Activated CD4-positive, alpha-beta T cell treated with anti-CD3 and anti-CD28 coated beads, Interleukin-2, amount 50 U/mL, for 4 hours (primary cell): Measurements from ENCODE around the gene RNF11.

Experiments used
- DNase-seq, 2 experiments: peaks; one replicate each; pipeline ENCODE4 v3.0.0-alpha.2; 2020

The RNF11 gene

DNA sequence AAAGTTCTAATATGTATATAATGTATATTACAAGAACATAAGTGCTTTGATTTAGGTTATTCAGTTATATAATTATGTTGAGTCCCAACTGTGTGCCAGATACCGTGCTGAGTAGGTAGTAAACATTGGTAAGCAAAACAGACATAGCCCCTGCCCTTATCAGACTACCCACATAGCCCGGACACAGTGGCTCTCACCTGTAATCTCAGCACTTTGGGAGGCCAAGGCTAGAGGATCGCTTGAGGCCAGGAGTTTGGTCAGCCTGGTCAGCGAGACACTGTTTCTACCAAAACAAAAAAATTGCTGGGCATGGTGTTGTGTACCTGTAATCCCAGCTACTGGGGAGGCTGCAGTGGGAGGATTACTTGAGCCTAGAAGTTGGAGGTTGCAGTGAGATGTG is 30.7 kb downstream of the RNF11 start:
- DNase-seq, result no peak

DNA sequence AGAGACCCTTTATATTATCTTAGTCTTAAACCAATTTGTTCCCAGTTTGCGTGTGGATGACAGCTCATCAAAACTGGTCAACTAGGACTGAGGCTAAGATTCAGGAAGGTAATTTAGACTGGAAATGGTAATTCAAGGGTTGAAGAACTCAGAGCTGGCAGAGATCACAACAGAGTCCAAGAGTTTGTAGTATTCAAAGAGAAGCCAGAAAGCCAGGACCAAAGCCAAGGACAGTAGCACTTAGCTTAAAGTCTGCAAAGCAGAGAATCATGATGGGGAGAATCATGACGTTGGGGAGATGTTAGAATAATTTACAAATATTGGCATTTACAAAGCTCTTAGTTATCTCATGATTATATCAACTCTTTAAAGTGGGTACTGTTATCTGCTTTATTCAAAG is 32.6 kb downstream of the RNF11 start:
- DNase-seq, result no peak

DNA sequence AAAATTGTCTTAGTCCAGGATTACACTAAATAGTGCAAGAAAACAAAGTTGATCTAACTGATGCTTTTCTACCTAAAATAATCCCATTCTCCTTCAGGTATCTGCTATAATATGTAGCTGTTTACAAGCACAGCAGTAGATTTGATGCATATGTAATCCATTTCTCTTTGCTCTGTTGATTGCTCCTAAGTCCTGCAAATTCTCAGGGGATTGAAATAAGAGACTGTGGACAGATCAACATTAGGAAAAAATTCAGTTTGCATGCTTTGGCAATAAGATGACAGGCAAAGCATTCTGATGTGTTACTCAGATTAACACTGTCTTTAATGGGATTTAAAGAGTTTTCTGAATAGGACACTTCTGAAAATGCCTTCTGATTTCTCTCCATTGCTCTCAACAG is 34.7 kb downstream of the RNF11 start:
- no peak for DNase-seq

DNA sequence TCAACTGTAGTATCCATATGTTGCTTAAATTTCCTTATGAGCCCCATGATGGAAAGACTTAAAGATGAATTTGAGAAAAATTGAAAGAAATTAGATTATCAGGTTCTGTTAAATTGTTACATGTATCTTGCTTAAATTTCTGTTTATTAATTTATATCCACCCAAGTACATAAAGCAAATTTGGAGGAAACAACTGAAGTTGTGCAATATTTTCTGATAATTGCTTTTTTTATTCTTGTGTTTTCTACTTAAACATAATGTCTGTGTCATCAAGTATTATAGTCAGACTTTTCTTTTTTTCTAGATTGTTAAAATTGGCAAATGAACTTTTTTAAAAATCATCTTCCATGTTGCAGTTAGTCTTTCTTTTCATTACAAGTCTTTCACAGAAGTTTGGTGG is 36.8 kb downstream of the RNF11 start:
- DNase-seq, result no peak

DNA sequence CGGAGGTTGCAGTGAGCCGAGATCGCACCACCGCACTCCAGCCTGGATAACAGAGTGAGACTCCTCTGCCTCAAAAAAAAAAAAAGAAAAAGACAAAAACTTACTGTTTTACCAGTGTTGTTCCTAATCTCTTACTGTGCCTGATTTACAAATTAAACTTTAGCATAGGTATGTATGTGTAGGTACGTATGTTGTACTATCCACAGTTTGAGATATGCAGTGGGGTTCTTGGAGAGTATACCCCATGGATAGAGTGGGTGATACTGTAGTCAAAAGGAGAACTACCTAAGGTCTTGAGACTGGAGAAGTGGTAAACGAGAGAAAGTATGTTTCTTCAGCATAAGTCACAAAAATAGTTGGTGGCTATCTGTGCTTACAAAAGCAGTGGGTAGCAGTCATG is 38.6 kb downstream of the RNF11 start:
- DNase-seq, result no peak

DNA sequence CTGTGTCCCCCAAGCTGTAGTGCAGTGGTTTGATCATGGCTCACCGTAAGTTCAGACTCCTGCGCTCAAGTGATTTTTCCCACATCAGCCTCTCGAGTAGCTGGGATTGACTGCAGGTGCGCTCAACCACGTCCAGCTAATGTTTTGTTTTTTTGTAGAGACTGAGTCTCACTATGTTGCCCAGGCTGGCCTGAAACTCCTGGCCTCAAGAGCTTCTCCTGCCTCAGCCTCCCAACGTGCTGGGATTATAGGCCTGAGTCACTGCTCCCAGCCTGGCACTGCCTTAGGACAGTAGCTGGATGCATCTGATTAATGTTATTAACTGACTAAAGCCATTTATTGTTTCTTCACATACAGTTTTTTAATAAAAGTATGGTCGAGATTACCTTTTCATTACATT is 40.2 kb downstream of the RNF11 start:
- DNase-seq, result no peak

DNA sequence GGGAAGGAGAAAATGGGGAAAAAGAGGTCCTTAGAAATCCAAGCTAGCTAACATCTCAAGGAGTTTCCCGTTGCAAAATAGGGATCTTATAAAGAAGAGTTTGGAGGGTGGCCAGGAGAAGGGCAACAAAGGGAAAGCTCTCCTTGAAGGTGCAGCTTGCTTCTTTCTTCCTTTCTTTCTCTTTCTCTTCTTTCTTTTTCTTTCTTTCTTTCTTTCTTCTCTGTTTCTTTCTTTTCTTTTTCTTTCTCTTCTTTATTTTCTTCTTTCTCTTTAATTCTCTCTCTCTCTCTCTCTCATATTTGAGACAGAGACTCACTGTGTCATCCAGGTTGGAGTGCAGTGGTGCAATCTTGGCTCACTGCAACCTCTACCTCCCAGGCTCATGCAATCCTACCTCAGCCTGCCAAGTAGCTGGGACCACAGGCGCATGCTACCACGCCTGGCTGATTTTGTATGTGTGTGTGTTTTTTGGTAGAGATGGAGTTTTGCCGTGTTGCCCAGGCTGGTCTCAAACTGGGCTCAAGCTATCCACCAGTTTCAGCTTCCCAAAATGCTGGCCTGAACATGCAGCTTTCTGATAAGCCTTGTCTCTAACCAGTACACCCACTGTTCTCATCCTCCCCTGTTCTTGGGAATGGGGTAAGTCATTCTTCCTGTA is 44.4 kb downstream of the RNF11 start:
- no peak for DNase-seq

DNA sequence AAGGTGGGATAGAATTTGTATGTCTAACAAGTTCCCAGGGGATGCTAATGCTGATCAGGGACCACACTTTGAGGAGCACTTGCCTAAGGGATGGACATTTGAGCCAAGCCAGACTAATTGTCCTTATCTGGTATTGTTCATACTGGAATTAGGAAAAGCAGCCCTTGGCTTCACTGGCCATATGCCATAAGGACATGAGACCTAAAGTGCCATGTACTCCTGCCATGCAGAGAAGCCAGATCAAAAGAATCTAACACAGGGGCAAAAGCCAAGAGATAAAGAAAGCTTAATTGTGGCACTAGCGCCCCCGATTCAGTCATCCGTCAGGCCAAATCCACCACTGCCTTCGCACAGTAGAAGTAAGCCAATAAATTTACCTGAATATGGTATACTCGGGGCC is 45.7 kb downstream of the RNF11 start:
- no peak for DNase-seq

DNA sequence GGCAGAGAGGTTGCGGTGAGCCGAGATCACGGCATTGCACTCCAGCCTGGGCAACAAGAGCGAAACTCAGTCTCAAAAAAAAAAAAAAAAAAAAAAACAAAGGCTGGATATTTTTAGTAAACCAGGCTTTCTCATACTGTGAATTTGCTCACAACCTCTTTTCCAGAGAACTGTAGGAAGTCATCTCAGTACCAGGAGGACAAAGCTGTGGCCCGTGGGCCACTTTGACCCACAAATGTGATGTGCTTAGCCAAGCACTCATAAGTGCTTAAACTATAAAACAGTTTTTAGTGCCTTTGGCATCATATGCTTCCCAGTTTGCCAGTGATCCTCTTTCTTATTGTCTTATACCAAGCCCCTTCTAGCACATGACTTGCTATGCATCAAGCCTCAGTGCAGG is 46.5 kb downstream of the RNF11 start:
- no peak for DNase-seq

DNA sequence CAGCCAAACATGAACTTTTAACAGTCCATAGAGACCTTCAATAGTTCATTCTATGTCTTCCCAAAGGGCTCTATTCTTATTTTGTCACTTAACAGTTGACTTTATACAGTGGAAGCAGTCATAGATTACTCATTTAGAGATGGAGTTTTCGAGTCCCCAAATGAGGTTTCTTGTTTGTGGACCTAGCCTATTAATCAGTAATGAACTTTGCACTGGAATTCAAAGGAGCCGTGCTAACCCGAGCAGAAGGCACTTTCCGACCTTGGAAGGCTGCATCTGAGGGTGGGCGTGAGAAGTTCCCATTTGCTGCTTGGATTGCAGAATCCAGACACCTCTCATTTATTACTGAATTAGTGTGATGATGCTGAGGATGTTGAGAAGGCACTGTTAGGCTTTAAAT is 47.9 kb downstream of the RNF11 start:
- DNase-seq, result no peak

DNA sequence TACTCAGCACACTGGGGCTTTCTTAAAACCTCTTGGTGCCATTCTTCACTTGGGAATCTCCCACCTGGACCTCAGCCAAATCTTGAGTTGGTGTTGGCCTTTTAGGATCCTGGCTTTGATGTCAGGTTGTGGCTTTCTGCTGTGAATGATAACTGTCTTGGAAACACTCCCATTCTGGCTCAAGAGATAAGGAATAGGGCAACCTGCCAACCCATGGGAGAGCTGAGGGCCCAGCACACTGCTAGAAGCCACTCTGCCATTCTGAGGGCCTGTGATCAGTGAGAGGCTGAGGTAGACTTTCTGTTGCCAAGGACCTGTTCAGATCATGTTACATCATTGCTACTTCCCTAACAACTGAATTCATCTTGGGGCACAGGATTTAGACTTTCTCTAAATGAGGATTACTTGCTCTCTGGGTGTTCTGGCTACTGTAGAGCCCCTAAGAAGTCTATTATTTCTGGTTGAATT is 48.4 kb downstream of the RNF11 start:
- no peak for DNase-seq

DNA sequence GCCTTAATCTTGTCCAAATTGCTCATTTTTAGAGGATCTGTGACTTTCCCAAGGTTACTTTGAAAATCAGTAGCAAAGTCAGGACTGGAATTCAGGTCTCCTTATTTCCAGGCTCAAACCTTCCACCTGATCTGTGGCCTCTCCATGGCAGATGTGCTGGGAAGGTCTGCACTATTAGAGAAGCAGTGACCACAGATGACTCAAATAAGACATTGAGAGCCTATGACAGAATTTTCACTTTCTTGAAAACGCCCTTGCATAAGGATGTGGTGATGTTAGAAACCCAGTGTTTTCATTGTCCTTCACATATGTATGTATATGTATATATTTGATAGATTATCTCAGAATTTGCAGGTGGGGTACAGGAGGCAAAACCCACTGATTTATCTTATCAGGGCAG is 49.0 kb downstream of the RNF11 start:
- DNase-seq, result no peak

DNA sequence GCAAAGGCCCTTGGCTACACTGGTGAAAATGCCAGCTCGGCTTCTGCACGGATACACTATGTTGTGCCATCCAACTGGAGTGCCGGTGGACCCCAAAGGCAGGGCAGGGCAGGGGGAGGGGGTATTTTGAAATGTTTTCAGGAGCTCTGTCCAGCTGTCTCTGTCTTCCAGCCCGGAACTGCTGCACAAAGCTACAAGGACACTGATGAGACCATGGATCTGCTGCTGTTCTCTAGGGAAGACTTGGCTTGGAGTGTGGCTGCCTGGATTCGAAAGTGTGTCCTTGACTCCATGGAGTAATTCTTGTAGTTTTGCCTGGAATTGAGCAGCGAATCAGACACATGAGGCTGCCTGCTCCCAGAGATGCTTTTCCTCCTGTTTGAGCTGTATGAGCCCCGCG is 51.9 kb downstream of the RNF11 start:
- DNase-seq, result no peak

DNA sequence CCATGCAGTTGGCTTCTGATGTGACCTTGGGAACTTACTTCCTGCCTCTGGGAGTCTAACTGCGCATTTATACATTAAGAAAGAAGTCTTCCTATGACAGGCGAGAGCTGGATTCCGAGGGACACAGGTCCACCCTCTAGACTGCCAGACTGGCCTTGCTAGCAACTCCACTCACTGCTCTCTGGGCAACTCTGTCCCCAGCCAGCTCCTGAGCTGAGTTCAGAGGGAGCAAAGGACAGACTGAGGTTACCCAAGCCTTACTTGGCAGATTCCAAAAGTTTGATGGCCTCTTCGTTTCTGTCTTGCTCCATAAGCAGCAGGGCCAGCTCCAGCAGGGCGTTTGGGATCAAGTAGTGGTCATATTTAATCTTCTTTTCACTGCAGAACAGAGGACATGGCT is 52.5 kb downstream of the RNF11 start:
- no peak for DNase-seq

DNA sequence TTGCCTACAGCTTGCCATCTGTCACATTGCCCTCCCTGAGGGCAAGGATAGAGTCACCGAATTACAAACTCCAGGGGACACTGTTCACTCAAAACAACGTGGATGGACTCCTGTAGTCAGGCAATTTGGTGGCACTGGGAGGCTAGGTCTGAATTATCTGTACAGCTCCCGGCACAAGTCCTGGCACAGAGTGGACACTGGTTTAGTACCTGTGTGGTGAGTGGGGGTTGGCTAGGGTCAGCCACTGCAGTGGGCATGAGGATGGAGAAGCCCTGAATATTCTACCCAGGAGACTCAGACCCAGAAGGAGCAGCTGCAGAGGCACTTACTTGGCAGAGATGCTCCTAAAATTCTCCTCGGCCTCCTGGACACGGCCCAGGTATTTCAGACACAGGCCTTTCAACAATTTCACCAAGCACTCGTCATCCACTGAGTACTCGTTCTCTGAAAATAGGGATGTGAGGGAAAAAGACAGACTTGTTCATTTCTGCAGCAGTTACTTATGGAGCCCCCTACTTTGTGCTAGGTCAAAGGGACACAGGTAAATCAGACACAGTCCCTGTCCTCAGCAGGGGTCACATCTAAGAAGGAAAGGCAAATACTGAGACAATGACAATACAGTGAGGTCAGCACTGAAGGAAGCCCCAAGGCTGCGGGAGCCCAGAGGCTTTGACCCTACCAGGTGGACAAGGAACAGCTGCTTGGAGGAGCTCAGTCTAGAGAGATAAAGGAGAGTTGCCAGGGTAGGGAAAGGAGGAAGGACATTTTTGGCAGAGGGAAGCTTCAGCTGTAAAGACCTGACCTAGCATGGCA is 53.8 kb downstream of the RNF11 start:
- no peak for DNase-seq

DNA sequence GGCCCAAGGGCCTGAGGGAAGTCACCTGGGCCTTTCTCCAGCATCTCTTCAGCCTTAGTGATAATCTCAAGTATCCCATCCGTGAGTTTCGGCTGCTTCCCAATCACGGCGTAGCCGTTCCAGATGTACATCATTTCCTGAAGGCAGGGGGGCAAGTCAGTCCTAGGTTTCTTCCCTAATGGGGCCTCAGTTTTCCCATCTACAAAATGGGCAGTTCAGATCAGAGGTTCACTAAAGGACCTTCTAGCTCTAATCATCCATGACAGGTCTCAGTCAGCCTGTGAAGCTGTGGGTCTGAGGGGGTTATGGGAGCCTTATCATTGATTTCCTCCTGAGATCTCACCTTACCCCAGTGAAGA is 54.4 kb downstream of the RNF11 start:
- no peak for DNase-seq

DNA sequence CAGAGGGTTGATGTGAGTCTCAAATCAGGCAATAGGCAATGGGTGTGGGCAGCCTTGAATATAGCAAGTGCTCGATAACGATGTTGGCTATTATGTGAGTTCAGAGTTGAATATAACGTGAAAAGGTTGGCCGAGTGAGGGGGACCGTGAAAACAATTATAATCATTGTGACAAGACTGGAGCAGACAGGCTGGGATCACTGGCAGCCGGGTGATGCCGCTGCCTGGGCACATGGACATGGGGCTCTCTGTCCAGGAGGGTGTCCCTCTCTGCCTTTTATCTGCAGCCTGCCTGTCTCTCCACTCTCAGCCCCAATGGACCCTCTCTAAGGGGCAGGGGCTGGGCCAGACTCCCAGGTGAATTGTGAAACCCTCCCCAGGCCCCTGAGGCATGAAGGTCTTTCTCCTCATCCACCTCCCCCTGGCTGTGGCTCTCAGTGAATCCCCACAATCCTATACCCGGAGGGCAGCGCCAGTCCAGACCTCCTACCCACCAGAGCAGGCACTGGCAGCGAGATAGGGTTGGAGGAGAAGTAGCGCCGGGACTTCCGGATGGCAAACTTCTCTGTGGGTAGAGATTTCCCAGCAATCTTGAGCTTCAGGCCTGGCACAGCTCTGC is 57.9 kb downstream of the RNF11 start:
- no peak for DNase-seq

DNA sequence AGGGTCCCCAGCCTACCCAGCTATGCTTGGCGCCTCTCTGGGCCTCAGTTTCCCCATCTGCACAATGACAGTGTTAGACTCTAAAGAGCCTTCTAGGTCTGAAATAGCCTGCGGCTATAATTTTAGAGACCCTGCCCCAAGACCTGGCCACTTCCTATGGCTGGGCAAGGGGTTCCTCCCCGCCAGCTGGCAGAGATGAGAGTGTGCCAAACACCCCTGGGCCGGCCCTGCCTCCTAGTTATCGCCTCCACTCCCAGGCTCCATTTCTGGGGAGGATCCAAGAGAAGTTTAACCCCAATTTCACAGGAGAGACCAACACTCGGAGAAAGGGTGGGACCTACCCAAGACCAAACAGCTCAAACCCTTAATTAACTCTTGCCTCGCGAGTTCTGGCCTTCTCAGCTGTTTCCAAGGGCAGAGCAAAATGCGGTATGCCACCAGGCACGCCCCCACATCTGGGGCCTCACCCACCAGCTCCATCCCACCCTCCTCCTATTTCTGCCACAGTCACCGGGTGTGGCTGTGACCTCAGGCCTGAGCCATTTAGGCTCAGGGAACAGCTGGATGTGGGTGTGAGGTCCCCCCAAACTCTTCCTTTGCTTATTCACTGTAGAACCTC is 58.6 kb downstream of the RNF11 start:
- no peak for DNase-seq

DNA sequence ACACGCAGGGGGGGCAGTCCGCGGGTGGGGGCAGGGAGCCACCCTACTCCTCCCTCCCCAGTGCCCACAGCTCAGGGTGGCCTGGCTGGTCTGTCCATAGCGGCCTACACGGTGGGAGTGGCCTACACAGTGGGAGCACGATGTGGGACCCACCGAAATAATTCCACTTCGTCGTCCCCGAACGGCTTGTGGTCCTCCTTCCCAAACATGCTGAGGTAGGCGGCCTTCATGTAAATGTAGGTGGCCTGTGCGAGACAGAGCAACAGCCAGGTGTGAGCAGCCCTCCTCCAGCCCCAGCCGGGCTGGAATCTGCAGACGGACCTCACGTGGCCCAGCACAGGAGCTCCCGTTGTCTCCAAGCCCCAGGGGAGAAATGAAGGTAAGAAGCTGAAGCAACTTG is 59.9 kb downstream of the RNF11 start:
- DNase-seq, result no peak

DNA sequence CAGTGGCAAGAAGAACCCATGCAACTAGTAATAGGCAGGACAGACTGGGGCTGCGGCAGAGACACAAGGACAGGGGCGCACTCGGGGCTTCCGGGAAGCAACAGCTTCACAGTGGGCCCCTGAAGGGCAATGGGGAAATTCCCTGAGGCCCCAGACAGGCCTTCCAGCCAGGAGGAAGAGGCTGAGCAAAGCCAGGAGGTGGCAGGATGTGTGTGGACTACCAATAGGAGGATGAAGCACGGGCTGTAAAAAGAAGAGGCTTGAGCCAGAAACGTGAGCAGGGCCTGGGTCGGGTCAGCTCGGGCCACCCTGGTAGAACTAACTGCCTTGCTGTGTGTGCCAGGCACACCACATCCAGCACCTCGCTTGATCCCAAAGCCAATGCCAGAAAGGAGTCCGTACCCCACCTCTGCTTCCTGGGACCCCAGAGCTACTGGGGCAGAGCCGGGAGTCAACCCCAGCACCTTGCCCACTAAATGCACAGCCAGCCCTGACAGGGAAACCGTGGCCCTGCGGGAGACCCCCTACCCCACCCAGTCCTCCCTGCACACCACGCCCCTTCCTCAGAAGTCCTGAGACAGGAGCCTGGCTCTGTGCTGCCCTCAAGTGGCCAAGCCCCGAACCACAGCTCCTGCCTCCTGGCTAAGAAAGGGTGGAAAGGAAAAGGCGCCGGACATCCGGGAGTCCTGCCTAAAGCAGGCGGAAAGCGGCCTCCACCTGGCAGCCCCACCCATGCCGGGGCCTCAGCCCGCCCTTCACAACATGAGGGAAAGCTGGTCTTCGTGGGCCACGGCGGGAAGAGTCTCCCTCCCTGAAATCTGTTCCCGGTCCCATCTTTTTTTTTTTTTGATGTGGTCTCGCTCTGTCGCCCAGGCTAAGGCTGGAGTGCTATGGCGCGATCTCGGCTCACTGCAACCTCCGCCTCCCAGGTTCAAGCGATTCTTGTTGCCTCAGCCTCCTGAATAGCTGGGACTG is 60.6 kb downstream of the RNF11 start:
- DNase-seq, result peak; percentile 54 to 57

DNA sequence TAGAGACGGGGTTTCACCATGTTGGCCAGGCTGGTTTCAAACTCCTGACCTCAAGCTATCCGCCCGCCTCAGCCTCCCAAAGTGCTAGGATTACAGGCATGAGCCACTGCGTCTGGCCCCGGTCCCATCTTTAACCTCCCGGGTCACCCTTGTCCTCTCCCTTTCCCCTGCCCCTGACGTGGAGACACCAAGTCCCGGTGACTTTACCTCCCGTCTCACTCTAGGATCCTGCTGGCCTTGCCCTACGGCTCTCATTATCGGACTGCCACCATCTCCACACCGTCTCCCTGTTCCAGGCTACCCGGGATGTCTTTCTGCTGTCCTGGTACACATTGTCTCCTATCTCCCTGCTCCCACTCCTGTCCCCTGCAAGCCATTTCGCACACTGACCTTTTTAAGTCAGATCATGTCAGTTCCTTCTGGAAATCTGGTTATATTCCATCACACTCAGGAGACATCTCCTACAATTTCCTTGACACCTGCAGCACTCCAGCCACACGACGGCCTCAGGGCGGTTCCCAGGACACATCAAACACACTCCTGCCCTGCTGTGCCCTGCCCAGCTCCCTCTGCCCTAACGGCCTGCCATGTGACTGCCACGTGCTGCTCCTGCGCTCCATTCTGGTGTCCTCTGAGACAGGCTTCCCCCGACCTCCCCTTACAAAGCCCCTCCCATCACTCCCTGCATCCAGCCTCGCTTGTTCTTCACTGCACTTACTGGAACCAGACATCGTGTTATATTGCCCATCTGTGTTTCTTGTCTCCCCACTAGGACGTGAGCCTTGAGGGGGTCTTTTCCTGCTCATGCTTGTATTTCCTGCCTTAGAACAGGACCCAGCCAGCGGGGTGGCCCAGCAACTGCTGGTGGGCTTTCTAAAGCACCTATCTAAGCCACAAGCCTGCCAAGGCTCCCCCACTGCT is 61.6 kb downstream of the RNF11 start:
- DNase-seq, result no peak

DNA sequence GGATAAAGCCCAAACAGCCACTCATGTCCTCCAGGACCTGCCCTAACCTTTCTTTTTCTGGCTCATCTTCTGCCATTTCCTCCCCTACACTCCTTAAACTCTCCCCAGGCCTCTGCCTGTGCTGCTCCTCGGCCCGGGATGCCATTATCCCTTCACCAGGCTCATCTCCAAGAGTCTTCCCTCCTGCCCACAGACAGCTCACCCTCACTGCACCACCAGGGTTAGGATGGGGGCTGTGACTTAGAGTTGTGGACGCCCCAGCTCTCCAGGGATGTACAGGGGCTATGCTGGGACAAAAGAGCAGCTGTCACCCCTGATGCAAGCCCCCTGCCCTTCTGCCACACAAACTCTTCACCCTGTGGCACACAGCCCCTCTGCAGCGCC is 62.2 kb downstream of the RNF11 start:
- no peak for DNase-seq
